ENCODE measurements around the gene TBC1D10A. TPM values are rescaled to one million over a fixed set of nuclear protein-coding genes. Genes with fewer than 3 reads are reported as not detected.
A peak's percentile ranks its signal among the peaks of the same experiment; 100 is the strongest.

Gene TBC1D10A
- total RNA-seq = 6.0 and 10.2 TPM in 2 replicates

GRCh38 chr22:30326706-30327362 lies at the start of gene TBC1D10A:
Gene TBC1D10A (minus strand): TSS chr22:30326941. CDS start chr22:30326881, 60 bp downstream.
- peak; percentile 54 to 92 for DNase-seq (ENCODE audit: low read depth in 2 of 2)

- no peak for DNase-seq (ENCODE audit: low read depth in 2 of 2)
Observed at GRCh38 chr22:30375312-30375849, 48.6 kb upstream of the TBC1D10A start.

- no peak for DNase-seq (ENCODE audit: low read depth in 2 of 2)
Observed at GRCh38 chr22:30373331-30374325, 46.9 kb upstream of the TBC1D10A start.

GRCh38 chr22:30372915-30373314 lies 46.2 kb upstream of the TBC1D10A start:
- DNase-seq (ENCODE audit: low read depth in 2 of 2) = no peak

GRCh38 chr22:30371981-30372380 lies 45.2 kb upstream of the TBC1D10A start:
- no peak for DNase-seq (ENCODE audit: low read depth in 2 of 2)

GRCh38 chr22:30371321-30371720 lies 44.6 kb upstream of the TBC1D10A start:
- no peak for DNase-seq (ENCODE audit: low read depth in 2 of 2)

- DNase-seq (ENCODE audit: low read depth in 2 of 2) = no peak
Observed at GRCh38 chr22:30370641-30371230, 44.0 kb upstream of the TBC1D10A start.

- no peak for DNase-seq (ENCODE audit: low read depth in 2 of 2)
Observed at GRCh38 chr22:30368420-30368819, 41.7 kb upstream of the TBC1D10A start.

- no peak for DNase-seq (ENCODE audit: low read depth in 2 of 2)
Observed at GRCh38 chr22:30365891-30366290, 39.1 kb upstream of the TBC1D10A start.

GRCh38 chr22:30362651-30363281 lies 36.0 kb upstream of the TBC1D10A start:
- no peak for DNase-seq (ENCODE audit: low read depth in 2 of 2)

- DNase-seq (ENCODE audit: low read depth in 2 of 2) = no peak
Observed at GRCh38 chr22:30361916-30362650, 35.3 kb upstream of the TBC1D10A start.

- no peak for DNase-seq (ENCODE audit: low read depth in 2 of 2)
Observed at GRCh38 chr22:30358541-30358940, 31.8 kb upstream of the TBC1D10A start.

GRCh38 chr22:30357650-30358215 lies 31.0 kb upstream of the TBC1D10A start:
- DNase-seq (ENCODE audit: low read depth in 2 of 2) = no peak

- no peak for DNase-seq (ENCODE audit: low read depth in 2 of 2)
Observed at GRCh38 chr22:30357236-30357570, 30.5 kb upstream of the TBC1D10A start.

- peak; percentile 84 to 93 for DNase-seq (ENCODE audit: low read depth in 2 of 2)
Observed at GRCh38 chr22:30356449-30357235, 29.9 kb upstream of the TBC1D10A start, which contains the start of the genes CCDC157 and SF3A1. Gene CCDC157 (plus strand): TSS chr22:30357007. CDS start chr22:30366001, 8,994 bp downstream. Gene SF3A1 (minus strand): TSS chr22:30356894. CDS start chr22:30356792, 102 bp downstream.

GRCh38 chr22:30354644-30355043 lies 27.9 kb upstream of the TBC1D10A start:
- no peak for DNase-seq (ENCODE audit: low read depth in 2 of 2)

GRCh38 chr22:30351226-30351625 lies 24.5 kb upstream of the TBC1D10A start:
- no peak for DNase-seq (ENCODE audit: low read depth in 2 of 2)

GRCh38 chr22:30348809-30349208 lies 22.1 kb upstream of the TBC1D10A start:
- no peak for DNase-seq (ENCODE audit: low read depth in 2 of 2)

- DNase-seq (ENCODE audit: low read depth in 2 of 2) = no peak
Observed at GRCh38 chr22:30348404-30348803, 21.7 kb upstream of the TBC1D10A start.

Data from dermis microvascular lymphatic vessel endothelial cell (primary cell).